Adipocyte (in vitro differentiated cells): ENCODE results near the gene MORC1.
"Not testable (repeated sequence)": the region's sequence is repeated elsewhere in the genome, so short reads cannot be mapped to it uniquely, and the experiment has no call there.

Experiments used
- DNase-seq: peaks from one replicate; pipeline ENCODE4 v3.0.0-alpha.2; 2015; ENCODE audit warnings: low read depth
- H3K27me3 ChIP-seq: replicated peaks from 2 replicates; pipeline ENCODE4 v1.7.0; 2013; ENCODE audit warnings: mild to moderate bottlenecking, low read length, moderate library complexity; ENCODE audit not compliant: control insufficient read depth, insufficient read depth
- H3K36me3 ChIP-seq: 2 replicates; pipeline ENCODE4 v1.7.0; 2013; ENCODE audit warnings: low read length, mild to moderate bottlenecking, moderate library complexity; ENCODE audit not compliant: control insufficient read depth, insufficient read depth, severe bottlenecking
- H3K4me1 ChIP-seq: 2 replicates; pipeline ENCODE4 v1.7.0; 2013; ENCODE audit warnings: mild to moderate bottlenecking, low read length, moderate library complexity; ENCODE audit not compliant: control insufficient read depth, insufficient read depth
- H3K4me3 ChIP-seq: 2 replicates; pipeline ENCODE4 v1.7.0; 2013; ENCODE audit warnings: mild to moderate bottlenecking, low read length, moderate library complexity
- H3K9ac ChIP-seq: 2 replicates; pipeline ENCODE4 v1.7.0; 2013; ENCODE audit warnings: mild to moderate bottlenecking, low read length, moderate library complexity
- H3K9me3 ChIP-seq: 2 replicates; pipeline ENCODE4 v1.7.0; 2013; ENCODE audit warnings: mild to moderate bottlenecking, low read length, moderate library complexity; ENCODE audit not compliant: control insufficient read depth

The MORC1 gene

DNA sequence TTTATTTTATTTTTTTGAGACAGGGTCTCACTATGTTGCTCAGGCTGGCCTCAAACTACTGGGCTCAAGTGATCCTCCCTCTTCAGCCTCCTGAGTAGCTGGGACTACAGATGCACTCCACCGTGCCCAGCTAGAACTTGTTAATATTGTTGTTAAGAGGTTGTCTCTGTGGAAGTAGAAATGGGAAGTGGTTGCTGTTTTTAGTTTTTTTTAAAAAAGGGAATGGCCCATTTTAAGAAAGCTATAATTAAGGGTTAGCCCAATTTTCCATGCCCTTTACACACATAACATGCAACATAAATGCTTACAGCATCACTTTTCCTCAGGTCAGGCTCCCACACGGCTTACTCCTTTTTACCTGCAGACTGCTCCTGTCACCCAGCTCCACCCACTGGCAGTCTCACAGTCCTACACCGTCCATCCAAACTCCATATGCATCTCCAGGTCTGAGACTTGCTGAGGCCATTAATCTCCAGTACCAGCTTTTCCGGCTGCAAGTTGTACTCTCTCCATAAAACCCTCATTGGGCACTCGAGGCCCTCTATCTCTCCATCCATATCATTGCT lies 19.8 kb downstream of the MORC1 start:
- no peaks in the 10 kb centered on the region for H3K36me3 ChIP-seq
- H3K9me3 ChIP-seq = no peaks in the 10 kb centered on the region
- H3K27me3 ChIP-seq = no peaks in the 10 kb centered on the region
- H3K4me3 ChIP-seq = no peak overlapping the region
- no peak for DNase-seq
- no peak overlapping the region for H3K9ac ChIP-seq
- H3K4me1 ChIP-seq = no peaks in the 10 kb centered on the region

DNA sequence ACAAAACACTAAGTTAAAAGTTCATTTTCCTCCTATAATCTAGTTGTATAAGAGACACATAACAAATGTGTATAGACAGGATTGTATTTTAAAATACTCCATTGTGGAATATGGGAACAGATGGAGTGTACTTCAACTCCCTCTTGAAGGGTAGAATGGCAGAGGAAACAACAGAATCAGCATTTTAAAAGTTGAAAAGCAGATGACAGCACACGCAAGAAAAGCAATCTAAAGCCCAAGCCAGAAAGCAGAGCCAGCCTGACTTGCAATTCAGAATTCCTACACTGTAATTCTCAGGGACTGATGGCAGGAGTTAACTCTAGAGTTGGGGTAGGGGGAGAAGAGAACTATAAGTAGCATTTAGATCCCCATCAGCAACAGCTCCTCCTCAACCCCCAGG lies 22.8 kb downstream of the MORC1 start:
- no peak for DNase-seq
- Histone ChIP-seq H3K4me1 (peaks cover 9% of the 10 kb centered on the region), H3K36me3 (no peaks in the 10 kb centered on the region), H3K27me3 (no peaks in the 10 kb centered on the region), H3K9ac (no peak overlapping the region), H3K4me3 (no peak overlapping the region), H3K9me3 (no peaks in the 10 kb centered on the region)

DNA sequence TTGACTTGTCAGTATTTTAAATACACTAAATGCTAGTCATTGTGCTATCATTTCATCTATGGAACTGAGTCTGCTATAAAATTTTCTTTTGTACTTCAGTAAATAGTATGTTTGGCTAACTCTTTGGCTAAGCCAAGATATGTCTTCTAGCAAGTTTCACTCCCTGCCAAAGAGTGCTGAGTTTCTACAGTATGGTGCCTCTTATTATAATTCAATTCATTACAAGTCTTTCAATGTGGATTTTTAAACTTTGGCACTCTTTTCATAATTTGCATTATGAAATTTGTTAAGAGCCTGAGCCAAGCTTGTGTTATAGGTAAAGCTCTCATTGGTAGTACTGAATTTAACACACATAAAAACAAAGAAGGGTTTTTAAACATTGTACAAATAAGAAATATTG lies 24.4 kb downstream of the MORC1 start:
- Histone ChIP-seq H3K27me3 (no peaks in the 10 kb centered on the region), H3K4me3 (no peak overlapping the region), H3K9ac (no peak overlapping the region), H3K9me3 (no peaks in the 10 kb centered on the region), H3K36me3 (no peaks in the 10 kb centered on the region), H3K4me1 (peaks cover 9% of the 10 kb centered on the region)
- no peak for DNase-seq

GRCh38 chr3:109091846-109092245 lies 26.1 kb downstream of the MORC1 start:
- Histone ChIP-seq H3K9me3 (no peaks in the 10 kb centered on the region), H3K9ac (no peak overlapping the region), H3K4me1 (peaks cover 9% of the 10 kb centered on the region), H3K27me3 (no peaks in the 10 kb centered on the region), H3K4me3 (peak overlapping the region; percentile 29), H3K36me3 (no peaks in the 10 kb centered on the region)
- DNase-seq = no peak

GRCh38 chr3:109089265-109089664 lies 28.7 kb downstream of the MORC1 start:
- H3K36me3 ChIP-seq = no peaks in the 10 kb centered on the region
- no peaks in the 10 kb centered on the region for H3K9me3 ChIP-seq
- H3K4me1 ChIP-seq = peaks cover 9% of the 10 kb centered on the region
- no peak overlapping the region for H3K4me3 ChIP-seq
- H3K27me3 ChIP-seq = peaks cover 5% of the 10 kb centered on the region
- H3K9ac ChIP-seq = no peak overlapping the region
- no peak for DNase-seq

- no peak overlapping the region for H3K4me3 ChIP-seq
- H3K4me1 ChIP-seq = no peaks in the 10 kb centered on the region
- no peak overlapping the region for H3K9ac ChIP-seq
- peaks cover 13% of the 10 kb centered on the region for H3K27me3 ChIP-seq
- DNase-seq = peak; percentile 68
- H3K36me3 ChIP-seq = no peaks in the 10 kb centered on the region
- H3K9me3 ChIP-seq = no peaks in the 10 kb centered on the region
Measured at GRCh38 chr3:109081746-109082510, 36.0 kb downstream of the MORC1 start.

DNA sequence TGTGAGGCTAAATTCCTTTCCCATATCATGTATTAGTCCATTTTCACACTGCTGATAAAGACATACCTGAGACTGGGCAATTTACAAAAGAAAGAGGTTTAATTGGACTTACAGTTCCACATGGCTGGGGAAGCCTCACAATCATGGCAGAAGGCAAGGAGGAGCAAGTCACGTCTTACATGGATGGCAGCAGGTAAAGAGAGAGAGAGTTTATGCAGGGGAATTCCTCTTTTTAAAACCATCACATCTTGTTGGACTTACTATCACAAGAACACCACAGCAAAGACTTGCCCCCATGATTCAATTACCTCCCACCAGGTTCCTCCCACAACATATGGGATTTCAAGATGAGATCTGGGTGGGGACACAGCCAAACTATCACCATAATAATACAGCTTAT lies 37.8 kb downstream of the MORC1 start:
- H3K9me3 ChIP-seq, H3K4me1 ChIP-seq, H3K9ac ChIP-seq, H3K36me3 ChIP-seq, DNase-seq, H3K4me3 ChIP-seq: not testable (repeated sequence)
- peaks cover 13% of the 10 kb centered on the region for H3K27me3 ChIP-seq

GRCh38 chr3:109073116-109073515 lies 44.8 kb downstream of the MORC1 start:
- H3K27me3 ChIP-seq = peaks cover 11% of the 10 kb centered on the region
- DNase-seq = no peak

DNA sequence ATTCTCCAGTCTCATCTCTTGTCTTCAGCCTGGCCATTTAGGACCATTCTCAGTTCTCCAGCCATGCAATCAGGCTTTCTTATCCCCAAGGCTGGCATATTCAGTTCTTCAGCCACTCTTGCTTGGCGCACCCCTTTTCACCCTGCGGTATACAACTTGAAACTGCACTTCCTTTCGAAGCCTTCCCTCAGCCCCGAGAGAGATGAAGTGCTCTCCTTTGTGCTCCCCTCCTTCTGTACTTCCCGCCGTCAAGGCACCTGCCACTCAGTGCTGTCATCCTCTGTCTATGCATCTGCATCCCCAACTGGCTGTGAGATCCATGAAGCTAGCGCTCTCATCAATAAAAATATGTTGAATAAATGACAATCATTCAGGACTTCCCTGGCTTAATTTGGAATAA lies 45.7 kb downstream of the MORC1 start:
- no peak for DNase-seq
- H3K4me3 ChIP-seq = no peak overlapping the region
- H3K4me1 ChIP-seq = peaks cover 4% of the 10 kb centered on the region
- peaks cover 11% of the 10 kb centered on the region for H3K27me3 ChIP-seq
- no peak overlapping the region for H3K9ac ChIP-seq
- H3K9me3 ChIP-seq = no peaks in the 10 kb centered on the region
- H3K36me3 ChIP-seq = no peaks in the 10 kb centered on the region

More at GRCh38 chr3:109073116-109073515, 44.8 kb downstream of the MORC1 start:
- H3K4me1 ChIP-seq = peaks cover 4% of the 10 kb centered on the region
- H3K9me3 ChIP-seq = no peaks in the 10 kb centered on the region
- H3K4me3 ChIP-seq = no peak overlapping the region
- no peak overlapping the region for H3K9ac ChIP-seq
- no peaks in the 10 kb centered on the region for H3K36me3 ChIP-seq

DNA sequence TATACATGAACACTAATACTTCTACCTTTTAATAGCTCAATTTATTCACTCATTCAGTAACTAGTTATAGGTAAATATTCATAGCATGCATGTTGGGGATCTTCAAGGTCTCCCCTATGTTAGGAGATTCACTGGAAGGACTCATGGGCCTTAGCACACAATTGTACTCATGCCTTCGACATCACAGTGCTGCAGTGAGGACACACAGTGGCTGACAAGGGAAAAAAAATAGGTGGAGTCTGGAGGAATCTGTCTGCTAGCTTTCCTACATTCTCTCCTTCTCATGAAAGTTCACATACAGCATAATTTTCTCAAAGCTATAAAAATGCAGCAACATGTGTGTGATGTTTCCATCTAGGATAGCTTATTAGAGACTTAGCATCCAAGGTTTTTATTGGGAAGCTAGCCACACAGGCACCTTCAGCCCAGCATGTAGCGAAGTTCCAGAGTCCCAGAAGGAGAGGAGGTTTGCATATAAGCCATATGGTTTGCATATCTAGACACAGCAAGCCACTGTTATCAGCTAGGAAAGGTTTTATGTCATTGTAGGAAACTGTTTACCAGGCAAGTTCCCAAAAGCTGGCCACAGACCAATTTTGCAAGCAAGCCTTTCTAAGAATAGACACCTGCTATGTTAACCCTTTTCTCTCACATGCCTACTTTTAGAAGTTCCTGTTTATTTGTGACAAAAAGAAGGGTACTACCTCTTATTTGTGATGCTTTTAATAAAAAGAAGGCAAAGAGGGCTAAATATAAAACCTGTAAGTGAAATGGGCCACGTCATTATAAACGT lies 46.4 kb downstream of the MORC1 start:
- Histone ChIP-seq H3K9ac (no peak overlapping the region), H3K27me3 (peaks cover 11% of the 10 kb centered on the region), H3K36me3 (no peaks in the 10 kb centered on the region), H3K4me1 (peaks cover 4% of the 10 kb centered on the region), H3K9me3 (no peaks in the 10 kb centered on the region), H3K4me3 (no peak overlapping the region)
- DNase-seq = no peak

DNA sequence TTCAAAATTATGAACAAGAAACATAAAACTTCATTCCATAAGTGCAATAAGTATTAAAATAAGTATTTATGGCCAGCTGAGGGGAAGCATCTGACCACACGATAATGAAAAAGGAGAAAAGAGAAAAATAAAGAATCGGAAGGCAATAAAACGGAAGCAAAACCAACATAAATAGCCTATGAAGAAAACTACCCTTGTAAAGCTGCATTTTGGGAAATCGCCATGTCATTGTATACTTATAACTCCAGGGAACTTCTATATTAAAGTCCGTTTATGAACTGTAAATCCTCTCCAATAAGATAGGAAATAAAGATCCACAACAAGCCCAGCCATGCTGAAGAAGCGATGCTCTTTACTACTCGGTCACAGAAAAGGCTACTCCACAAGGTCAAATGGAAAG lies 47.7 kb downstream of the MORC1 start:
- DNase-seq = no peak
- H3K27me3 ChIP-seq = peaks cover 11% of the 10 kb centered on the region

More for the DNA sequence above, 47.7 kb downstream of the MORC1 start:
- no peak overlapping the region for H3K4me3 ChIP-seq
- no peaks in the 10 kb centered on the region for H3K9me3 ChIP-seq
- H3K36me3 ChIP-seq = no peaks in the 10 kb centered on the region
- H3K4me1 ChIP-seq = peaks cover 4% of the 10 kb centered on the region
- no peak overlapping the region for H3K9ac ChIP-seq
